ENCODE measurements around the gene ZNF215.

GRCh38 chr11:6889835-6890234 lies 36.4 kb upstream of the ZNF215 start:
- TF ChIP-seq CTCF (IDR thresholded peaks at IDR 0.05 in 8 of 11, conservative IDR thresholded peaks at IDR 0.05 in 3 of 11): no peak
- no peak for TF ChIP-seq POLR2A (IDR thresholded peaks at IDR 0.05)
